NCI-H2107 (cell line): ENCODE measurements around the gene ETV3.
A peak's percentile ranks its signal among the peaks of the same experiment; 100 is the strongest.

ENCODE experiments used
- DNase-seq: peaks from one replicate; lab custom pipeline; 2025; lab: John Stamatoyannopoulos, UW

ETV3 gene

GRCh38 chr1:157091186-157091585 is 47.0 kb downstream of the ETV3 start:
- no peak for DNase-seq

- DNase-seq, result no peak
Measured at GRCh38 chr1:157090771-157091170, 47.4 kb downstream of the ETV3 start.

GRCh38 chr1:157090196-157090647 is 48.0 kb downstream of the ETV3 start:
- DNase-seq, result peak; percentile 78

- no peak for DNase-seq
Measured at GRCh38 chr1:157089789-157090188, 48.4 kb downstream of the ETV3 start.

GRCh38 chr1:157088607-157089006 is 49.6 kb downstream of the ETV3 start:
- no peak for DNase-seq

- DNase-seq, result no peak
Measured at GRCh38 chr1:157087030-157087429, 51.2 kb downstream of the ETV3 start.

GRCh38 chr1:157086299-157086698 is 51.9 kb downstream of the ETV3 start:
- no peak for DNase-seq

GRCh38 chr1:157085421-157085820 is 52.8 kb downstream of the ETV3 start:
- DNase-seq, result no peak

- no peak for DNase-seq
Measured at GRCh38 chr1:157084720-157085119, 53.5 kb downstream of the ETV3 start.

GRCh38 chr1:157081707-157082106 is 56.5 kb downstream of the ETV3 start:
- no peak for DNase-seq

- no peak for DNase-seq
Measured at GRCh38 chr1:157080714-157081113, 57.5 kb downstream of the ETV3 start.

- DNase-seq, result no peak
Measured at GRCh38 chr1:157077394-157077793, 60.8 kb downstream of the ETV3 start.

GRCh38 chr1:157073944-157074685 is 64.1 kb downstream of the ETV3 start:
- no peak for DNase-seq
